Endometrial microvascular endothelial cells (primary cell): ENCODE measurements around the gene PCDHGA10. TPM values are rescaled to one million over a fixed set of nuclear protein-coding genes. Genes with fewer than 3 reads are reported as not detected.
"Not testable (repeated sequence)": the region's sequence is repeated elsewhere in the genome, so short reads cannot be mapped to it uniquely, and the experiment has no call there.

Experiments
- in situ Hi-C: cut with HindIII; loops from 2 replicates; pipeline ENCODE4 v1.10.0; 2017; ENCODE audit warnings: low sequenced_read_pairs, low pct_unique_long_range_greater_than_20kb; ENCODE audit errors: inconsistent ontology term
- total RNA-seq: library from RNA; depleted of rRNA; stranded (reverse); fragments of >200 nt; gene quantifications from one replicate; pipeline ENCODE4 v1.2.3, GENCODE V29; 2015; ENCODE audit errors: inconsistent ontology term

PCDHGA10 gene
- 1.1 TPM for total RNA-seq

- in situ Hi-C loops: no loop called here
Observed at GRCh38 chr5:141412854-141413539, at the start of gene PCDHGA10. Gene PCDHGA10, plus strand, starts transcription at chr5:141412987. Its CDS starts 189 bp downstream, at chr5:141413176.

- in situ Hi-C loops: no loop called here
Observed at GRCh38 chr5:141363952-141364660, 48.7 kb upstream of the PCDHGA10 start, which contains the start of gene PCDHGA5. Gene PCDHGA5, plus strand, starts transcription at chr5:141364162. Its CDS starts 169 bp downstream, at chr5:141364331.

GRCh38 chr5:141366016-141366896 lies 46.5 kb upstream of the PCDHGA10 start:
- in situ Hi-C loops: no loop called here

GRCh38 chr5:141369994-141370848 lies 42.6 kb upstream of the PCDHGA10 start, which contains the start of gene PCDHGB3:
Gene PCDHGB3, plus strand, starts transcription at chr5:141370242. Its CDS starts 153 bp downstream, at chr5:141370395.
- in situ Hi-C loops: no loop called here

DNA sequence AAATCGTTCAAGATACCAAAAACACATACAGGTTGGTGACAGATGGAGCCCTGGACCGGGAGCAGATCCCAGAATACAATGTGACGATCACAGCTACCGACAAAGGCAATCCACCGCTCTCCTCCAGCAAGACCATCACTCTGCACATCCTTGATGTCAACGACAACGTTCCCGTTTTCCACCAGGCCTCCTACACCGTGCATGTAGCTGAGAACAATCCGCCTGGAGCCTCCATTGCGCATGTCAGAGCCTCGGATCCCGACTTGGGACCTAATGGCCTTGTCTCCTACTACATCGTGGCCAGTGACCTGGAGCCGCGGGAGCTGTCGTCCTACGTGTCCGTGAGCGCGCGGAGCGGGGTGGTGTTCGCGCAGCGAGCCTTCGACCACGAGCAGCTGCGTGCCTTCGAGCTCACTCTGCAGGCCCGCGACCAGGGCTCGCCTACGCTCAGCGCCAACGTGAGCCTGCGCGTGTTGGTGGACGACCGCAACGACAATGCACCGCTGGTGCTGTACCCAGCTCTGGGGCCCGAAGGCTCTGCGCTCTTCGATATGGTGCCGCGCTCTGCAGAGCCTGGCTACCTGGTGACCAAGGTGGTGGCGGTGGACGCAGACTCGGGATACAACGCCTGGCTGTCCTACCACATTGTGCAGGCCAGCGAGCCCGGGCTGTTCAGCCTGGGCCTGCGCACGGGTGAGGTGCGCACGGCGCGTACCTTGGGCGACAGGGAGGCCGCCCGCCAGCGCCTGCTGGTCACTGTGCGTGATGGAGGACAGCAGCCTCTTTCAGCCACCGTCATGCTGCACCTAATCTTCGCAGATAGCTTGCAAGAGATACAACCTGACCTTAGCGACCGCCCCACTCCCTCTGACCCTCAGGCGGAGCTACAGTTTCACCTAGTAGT lies 41.0 kb upstream of the PCDHGA10 start:
- in situ Hi-C loops: no loop called here

DNA sequence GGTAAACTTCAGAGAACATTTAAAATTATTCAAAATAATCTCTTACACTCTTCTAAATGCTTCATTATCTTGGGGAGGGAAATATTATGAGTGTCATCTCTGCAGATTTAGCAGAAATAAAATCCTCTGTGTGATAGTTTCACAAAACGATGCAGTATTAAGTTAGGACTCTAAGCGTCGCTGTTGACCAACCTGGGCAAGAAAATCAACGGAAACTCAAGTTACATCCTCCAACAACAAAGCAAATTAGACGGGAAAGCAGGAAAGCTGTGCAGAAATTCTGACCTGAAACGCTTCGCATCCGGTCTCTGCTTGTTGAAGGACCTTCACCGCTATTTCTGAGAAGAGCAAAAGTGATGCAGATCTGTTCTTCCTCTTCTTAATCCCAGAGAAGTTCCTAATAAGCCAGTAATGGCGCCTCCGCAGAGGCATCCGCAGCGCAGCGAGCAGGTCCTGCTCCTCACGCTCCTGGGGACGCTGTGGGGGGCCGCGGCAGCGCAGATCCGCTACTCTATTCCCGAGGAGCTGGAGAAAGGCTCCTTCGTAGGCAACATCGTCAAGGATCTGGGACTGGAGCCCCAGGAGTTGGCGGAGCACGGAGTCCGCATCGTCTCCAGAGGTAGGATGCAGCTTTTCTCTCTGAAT lies 39.0 kb upstream of the PCDHGA10 start, which contains the start of gene PCDHGA6:
TSS of gene PCDHGA6 (plus strand) at position 219 of the 645 bp plus-strand sequence. CDS start at position 412, 193 bp downstream.
- in situ Hi-C loops: no loop called here

- in situ Hi-C loops: no loop called here
Observed at GRCh38 chr5:141374627-141375026, 38.2 kb upstream of the PCDHGA10 start.

- in situ Hi-C loops: not testable (repeated sequence)
Observed at GRCh38 chr5:141375444-141376155, 37.2 kb upstream of the PCDHGA10 start.

GRCh38 chr5:141382469-141383294 lies 30.1 kb upstream of the PCDHGA10 start, which contains the start of gene PCDHGA7:
Gene PCDHGA7, plus strand, starts transcription at chr5:141382742. Its CDS starts 158 bp downstream, at chr5:141382900.
- in situ Hi-C loops: no loop called here

DNA sequence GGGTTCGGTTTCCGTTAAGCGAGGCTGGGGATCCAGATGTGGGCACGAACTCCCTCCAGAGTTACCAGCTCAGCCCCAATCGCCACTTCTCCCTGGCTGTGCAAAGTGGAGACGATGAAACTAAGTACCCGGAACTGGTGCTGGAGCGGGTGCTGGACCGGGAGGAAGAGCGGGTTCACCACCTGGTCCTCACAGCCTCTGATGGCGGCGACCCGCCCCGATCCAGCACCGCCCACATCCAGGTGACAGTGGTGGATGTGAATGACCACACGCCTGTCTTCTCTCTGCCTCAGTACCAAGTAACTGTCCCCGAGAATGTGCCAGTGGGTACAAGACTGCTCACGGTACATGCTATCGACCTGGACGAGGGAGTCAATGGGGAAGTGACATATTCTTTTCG lies 29.4 kb upstream of the PCDHGA10 start:
- in situ Hi-C loops: no loop called here

DNA sequence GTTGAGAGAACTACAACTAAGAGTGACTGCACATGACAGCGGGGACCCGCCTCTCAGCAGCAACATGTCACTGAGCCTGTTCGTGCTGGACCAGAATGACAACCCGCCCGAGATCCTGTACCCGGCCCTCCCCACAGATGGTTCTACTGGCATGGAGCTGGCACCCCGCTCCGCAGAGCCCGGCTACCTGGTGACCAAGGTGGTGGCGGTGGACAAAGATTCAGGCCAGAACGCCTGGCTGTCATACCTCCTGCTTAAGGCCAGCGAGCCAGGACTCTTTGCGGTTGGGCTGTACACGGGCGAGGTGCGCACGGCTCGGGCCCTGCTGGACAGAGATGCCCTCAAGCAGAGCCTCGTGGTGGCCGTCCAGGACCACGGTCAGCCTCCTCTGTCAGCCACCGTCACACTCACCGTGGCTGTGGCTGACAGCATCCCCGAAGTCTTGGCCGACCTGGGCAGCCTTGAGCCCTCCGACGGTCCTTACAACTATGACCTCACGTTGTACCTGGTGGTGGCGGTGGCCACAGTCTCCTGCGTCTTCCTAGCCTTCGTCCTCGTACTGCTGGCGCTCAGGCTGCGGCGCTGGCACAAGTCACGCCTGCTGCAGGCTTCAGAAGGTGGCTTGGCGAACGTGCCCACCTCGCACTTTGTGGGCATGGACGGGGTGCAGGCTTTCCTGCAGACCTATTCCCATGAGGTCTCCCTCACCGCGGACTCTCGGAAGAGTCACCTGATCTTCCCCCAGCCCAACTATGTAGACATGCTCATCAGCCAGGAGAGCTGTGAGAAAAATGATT lies 28.1 kb upstream of the PCDHGA10 start:
- in situ Hi-C loops: no loop called here

GRCh38 chr5:141387557-141388311 lies 25.1 kb upstream of the PCDHGA10 start, which contains the start of gene PCDHGB4:
Gene PCDHGB4, plus strand, starts transcription at chr5:141387698. Its CDS starts 187 bp downstream, at chr5:141387885.
- in situ Hi-C loops: not testable (repeated sequence)

DNA sequence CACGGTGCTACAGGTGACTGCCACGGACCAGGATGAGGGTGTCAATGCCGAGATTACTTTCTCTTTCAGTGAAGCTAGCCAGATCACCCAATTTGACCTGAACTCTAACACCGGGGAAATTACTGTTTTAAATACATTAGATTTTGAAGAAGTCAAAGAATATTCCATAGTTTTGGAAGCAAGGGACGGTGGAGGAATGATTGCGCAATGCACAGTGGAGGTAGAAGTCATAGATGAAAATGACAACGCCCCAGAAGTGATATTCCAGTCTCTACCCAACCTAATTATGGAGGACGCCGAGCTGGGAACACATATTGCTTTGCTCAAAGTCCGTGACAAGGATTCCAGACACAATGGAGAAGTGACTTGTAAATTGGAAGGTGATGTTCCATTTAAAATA lies 24.1 kb upstream of the PCDHGA10 start:
- in situ Hi-C loops: no loop called here
